Measurements from ENCODE around the gene FXYD1. TPM values are rescaled to one million over a fixed set of nuclear protein-coding genes. Genes with fewer than 3 reads are reported as not detected.

FXYD1 gene
- total RNA-seq, 4 donors from 2014 or later, result 18.1 to 214 (median 105) TPM

- no peaks in the 10 kb centered on the region for H3K36me3 ChIP-seq
- no peaks in the 10 kb centered on the region for H3K9me3 ChIP-seq
- DNase-seq, result peak; percentile 95 to 97
- intact Hi-C loops (cut with DNase I; ENCODE audit: low total_unique reads), result no loop called here
- no peaks in the 10 kb centered on the region for H3K27me3 ChIP-seq
- TF ChIP-seq POLR2A (IDR thresholded peaks at IDR 0.05) (peak; percentile 85 to 88), CTCF (IDR thresholded peaks at IDR 0.05) (peak; percentile 54 to 76 (median 64))
- H3K4me3 ChIP-seq, result peak overlapping the region; percentile 30 to 43
- H3K4me1 ChIP-seq, result peaks cover 0 to 6% of the 10 kb centered on the region in 2 donors
- H3K27ac ChIP-seq, result peak overlapping the region; percentile 95 to 97
Measured at GRCh38 chr19:35140962-35141836, 2.6 kb downstream of the FXYD1 start.

- H3K4me1 ChIP-seq, result peaks cover 0 to 6% of the 10 kb centered on the region in 2 donors
- H3K27ac ChIP-seq, result peak overlapping the region; percentile 44 to 66
Measured at GRCh38 chr19:35141837-35142605, 3.4 kb downstream of the FXYD1 start.

GRCh38 chr19:35142606-35143230 is 4.1 kb downstream of the FXYD1 start:
- TF ChIP-seq POLR2A (IDR thresholded peaks at IDR 0.05) (no peak), CTCF (IDR thresholded peaks at IDR 0.05) (peak in 3 of 4 experiments; percentile 28 to 71 (median 55))
- H3K4me1 ChIP-seq, result peaks cover 0 to 6% of the 10 kb centered on the region in 2 donors
- peak overlapping the region in 1 of 2 donors; percentile 25 for H3K27ac ChIP-seq
- no peaks in the 10 kb centered on the region for H3K36me3 ChIP-seq
- no peak overlapping the region for H3K4me3 ChIP-seq
- H3K27me3 ChIP-seq, result no peaks in the 10 kb centered on the region
- DNase-seq, result peak in 1 of 2 donors; percentile 55
- intact Hi-C loops (cut with DNase I; ENCODE audit: low total_unique reads), result no loop called here
- H3K9me3 ChIP-seq, result no peaks in the 10 kb centered on the region

More at GRCh38 chr19:35141837-35142605, 3.4 kb downstream of the FXYD1 start:
- TF ChIP-seq CTCF (IDR thresholded peaks at IDR 0.05) (no peak), POLR2A (IDR thresholded peaks at IDR 0.05) (no peak)
- DNase-seq, result peak in 1 of 2 donors; percentile 54
- intact Hi-C loops (cut with DNase I; ENCODE audit: low total_unique reads), result no loop called here
- Histone ChIP-seq H3K36me3 (no peaks in the 10 kb centered on the region), H3K9me3 (no peaks in the 10 kb centered on the region), H3K27me3 (no peaks in the 10 kb centered on the region), H3K4me3 (no peak overlapping the region)

GRCh38 chr19:35143231-35143715 is 4.6 kb downstream of the FXYD1 start, which contains the start of gene FXYD7:
FXYD7 (plus strand) TSS chr19:35143255; CDS start chr19:35143334, 79 bp downstream.
- Histone ChIP-seq H3K4me1 (peaks cover 0 to 6% of the 10 kb centered on the region in 2 donors), H3K9me3 (no peaks in the 10 kb centered on the region), H3K36me3 (no peaks in the 10 kb centered on the region), H3K27me3 (no peaks in the 10 kb centered on the region), H3K27ac (peak within 1 kb of the TSS in 1 of 2 donors; percentile 66), H3K4me3 (no peak within 1 kb of the TSS)
- peak in 1 of 2 donors; percentile 51 for DNase-seq
- no peak for TF ChIP-seq CTCF (IDR thresholded peaks at IDR 0.05)
- TF ChIP-seq POLR2A (IDR thresholded peaks at IDR 0.05), result no peak
- intact Hi-C loops (cut with DNase I; ENCODE audit: low total_unique reads), result no loop called here

Measured in uterus (tissue), 4 donors.